Pulmonary artery endothelial cell (primary cell): ENCODE results near the gene LHX3. TPM values are rescaled to one million over a fixed set of nuclear protein-coding genes. Genes with fewer than 3 reads are reported as not detected.
A peak's percentile ranks its signal among the peaks of the same experiment; 100 is the strongest.

ENCODE experiments used
- DNase-seq: peaks from one replicate; pipeline ENCODE4 v3.0.0-alpha.2; 2011; ENCODE audit warnings: low read depth, low spot score
- total RNA-seq: library from RNA; depleted of rRNA; stranded (reverse); fragments of >200 nt; gene quantifications from 2 replicates; pipeline ENCODE4 v1.2.3, GENCODE V29; 2014

Gene LHX3
- total RNA-seq, 1 donor from 2014 or later = not detected

DNA sequence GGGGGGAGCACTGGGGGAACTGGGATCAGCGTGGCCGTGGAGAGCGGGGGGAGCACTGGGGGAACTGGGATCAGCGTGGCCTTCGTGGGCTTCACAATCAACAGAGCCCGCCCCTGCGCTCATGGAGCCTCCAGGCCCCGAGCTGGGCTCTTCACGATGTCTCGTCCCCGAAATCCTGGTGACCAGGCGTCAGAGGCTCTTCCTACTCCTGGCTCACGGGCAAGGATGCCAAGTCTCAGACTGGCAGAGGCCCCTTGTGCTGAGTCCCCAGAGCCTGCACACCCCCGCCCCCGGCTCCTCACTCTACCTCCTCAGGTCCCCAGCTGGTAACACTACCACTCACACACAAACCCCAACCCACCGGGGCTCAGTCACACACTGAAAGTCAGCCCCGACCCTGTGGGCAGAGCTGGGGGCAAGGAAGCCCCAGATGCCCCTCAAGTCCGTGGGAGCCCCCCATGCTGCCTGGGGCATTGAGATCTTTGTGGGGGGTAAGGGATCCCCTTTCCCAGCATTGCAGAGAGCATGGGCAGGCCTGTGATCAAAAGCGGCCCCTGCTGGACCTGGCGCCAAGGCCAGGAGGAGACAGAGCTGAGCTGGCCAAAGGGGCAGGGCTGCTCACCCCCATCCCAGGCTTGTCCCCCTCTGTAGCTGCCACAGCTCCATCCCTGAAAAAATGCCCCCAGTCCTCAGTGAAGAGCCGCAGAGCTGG is 26.7 kb downstream of the LHX3 start:
- no peak for DNase-seq

DNA sequence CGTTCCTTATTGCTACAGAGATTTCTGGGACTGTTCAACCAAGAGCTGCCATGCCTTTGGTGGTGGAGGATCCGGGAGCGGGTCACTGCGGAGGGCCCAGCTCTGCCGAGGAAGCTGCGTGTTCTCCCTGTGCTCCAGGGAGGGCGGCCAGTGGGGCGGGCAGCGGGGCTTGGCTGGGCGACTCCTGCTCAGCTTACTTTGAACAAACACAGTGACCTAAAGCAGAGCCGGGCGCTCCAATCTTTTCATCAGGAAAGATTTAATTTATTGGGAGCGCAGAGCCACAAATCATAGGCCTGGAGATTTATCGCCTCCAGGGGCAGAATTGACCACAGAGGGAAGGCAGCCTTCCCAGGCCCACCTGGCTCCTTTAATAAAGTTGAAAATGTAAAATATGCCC is 27.7 kb downstream of the LHX3 start:
- no peak for DNase-seq

DNA sequence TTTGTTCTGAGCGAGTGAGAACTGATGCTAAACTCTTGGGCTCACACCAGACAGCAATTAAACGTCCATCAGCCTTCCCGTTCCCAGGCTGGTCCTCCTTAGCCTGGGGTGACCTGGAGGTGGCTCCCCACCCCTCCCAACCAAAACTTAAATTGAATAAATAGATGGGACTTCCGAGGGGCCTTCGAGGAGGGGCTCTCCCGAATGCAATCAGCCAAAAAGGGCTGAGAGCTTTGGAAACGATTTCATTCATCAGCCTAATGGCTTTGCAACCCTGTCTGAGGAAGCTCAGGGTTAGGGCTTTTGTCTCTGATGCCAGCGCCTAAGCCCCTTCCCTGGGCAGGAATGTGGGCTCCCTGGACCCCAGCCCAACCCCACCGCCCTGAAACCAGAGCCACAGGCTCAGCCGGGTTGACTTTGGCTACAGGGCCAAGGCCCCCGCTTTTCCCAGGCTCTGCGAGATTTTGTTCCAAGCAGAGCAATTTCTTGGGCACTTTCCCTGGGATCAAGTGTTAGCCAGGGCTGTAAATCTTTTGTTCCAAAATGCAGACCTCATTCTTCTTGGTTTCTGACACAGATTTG is 29.2 kb downstream of the LHX3 start:
- no peak for DNase-seq

DNA sequence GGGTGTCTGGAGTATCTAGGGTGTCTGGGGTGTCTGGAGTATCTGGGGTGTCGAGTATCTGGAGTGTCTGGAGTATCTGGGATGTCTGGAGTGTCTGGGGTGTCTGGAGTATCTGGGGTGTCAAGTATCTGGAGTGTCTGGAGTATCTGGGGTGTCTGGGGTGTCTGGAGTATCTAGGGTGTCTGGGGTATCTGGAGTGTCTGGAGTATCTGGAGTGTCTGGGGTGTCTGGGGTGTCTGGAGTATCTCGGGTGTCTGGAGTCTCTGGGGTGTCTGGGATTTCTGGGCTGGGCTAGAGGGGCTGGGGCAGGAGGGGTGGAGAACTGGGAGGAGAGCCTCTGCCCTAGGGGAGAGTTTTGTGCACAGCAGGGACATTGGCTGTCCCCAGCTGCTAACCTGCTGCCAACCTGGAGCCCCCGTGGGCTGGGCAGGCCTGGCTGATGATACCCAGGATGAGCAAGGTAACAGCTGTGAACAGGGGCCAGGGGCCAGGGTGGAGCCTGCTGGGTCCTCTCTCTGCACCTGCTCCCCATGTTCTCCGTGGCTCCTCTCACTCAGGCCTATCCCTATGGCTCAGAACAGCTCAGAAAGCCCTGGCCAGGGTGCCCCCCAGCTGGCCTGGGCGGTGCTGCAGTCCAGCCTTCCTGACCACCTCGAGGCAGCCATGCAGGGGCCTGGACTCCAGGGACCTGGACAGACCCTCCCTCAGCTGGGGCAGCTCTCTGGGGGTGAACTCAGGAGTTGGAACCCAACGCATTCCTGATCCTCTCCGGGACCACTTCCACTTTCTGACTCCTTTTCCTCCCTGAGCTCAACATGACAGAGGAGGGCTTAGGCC is 29.9 kb downstream of the LHX3 start:
- no peak for DNase-seq

DNA sequence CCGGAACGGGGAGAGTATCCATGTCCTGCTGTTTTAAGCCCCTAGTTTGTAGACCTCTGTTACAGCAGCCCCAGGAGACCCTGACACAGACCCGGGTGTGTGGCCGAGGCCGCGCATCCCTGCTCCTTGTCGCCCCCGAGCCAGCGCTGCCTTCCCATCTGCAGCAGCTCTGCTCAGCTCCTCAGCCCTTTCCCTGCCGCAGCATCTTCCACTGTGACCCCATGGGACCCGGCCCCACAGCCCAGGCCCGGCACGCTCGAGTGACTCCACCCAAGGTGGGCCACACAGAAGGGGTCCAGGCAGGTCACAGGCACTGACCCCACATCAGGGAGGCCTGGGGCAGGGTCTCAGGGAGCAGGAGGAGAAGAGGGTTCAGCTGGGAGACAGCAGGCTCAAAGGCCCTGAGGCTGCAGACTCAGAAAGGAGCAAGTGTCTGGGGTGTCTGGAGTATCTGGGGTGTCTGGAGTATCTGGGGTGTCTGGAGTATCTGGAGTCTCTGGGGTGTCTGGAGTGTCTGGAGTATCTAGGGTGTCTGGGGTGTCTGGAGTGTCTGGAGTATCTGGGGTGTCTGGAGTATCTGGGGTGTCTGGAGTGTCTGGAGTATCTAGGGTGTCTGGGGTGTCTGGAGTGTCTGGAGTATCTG is 31.2 kb downstream of the LHX3 start:
- DNase-seq = no peak

DNA sequence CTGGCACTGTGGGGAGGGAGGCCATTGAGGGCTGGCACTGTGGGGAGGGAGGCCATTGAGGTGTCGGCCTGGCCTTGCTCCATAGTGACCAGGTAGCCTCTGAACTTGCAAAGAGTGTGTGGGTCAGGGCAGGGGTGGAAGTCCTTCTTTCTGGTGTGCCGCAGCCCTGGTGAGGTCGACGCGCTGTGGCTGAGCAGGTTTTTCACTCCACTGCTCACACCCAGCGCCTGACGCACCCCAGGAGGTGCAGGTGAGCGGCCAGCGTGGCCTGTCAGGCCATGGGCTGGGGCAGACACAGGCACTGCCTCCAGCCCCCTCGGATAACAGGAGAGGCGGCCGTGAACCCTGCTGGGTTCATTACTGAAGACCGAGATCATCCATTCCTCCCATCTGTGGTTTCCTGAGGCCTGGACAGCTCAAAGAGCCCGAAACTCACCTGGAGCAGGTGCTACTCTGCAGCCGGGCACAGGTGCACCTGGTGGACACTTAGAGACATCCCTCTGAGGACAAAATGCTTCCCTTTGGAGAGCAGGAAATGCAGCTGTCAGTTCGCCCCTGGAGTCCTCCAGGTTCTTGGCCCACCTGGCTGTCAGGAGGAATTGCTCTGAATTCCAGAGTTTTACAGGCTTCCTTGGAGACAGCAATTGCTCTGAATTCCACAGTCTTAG is 32.4 kb downstream of the LHX3 start:
- DNase-seq = no peak

DNA sequence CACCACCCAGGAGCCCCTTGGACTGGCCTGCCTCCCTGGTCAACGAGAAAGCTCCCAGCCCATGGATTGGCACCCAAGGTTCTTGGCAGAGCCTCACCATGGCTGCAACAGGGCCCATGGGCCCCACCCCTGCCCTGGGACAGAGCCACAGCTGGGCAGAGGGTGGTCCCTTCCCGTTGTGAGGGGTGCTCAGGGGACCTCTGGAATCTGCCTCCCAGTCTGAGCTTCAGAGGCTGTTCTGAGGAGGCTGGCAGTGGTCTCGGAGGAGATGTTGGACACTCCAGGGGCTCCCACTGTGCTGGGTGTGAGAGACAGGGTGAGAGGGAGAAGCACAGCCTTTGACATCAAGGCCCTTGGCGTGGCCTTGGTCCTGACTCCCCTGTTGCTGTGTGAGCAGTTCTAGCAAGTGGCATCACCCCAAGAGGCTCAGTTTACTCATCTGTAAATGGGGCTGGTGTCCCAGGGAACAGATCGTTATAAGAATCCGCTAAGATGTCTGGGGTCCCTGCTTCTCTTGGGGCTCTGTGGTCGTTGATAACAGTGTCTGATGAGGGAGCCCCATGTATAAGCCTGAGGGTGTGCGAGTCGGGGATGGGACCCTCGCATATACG is 33.0 kb downstream of the LHX3 start:
- no peak for DNase-seq

DNA sequence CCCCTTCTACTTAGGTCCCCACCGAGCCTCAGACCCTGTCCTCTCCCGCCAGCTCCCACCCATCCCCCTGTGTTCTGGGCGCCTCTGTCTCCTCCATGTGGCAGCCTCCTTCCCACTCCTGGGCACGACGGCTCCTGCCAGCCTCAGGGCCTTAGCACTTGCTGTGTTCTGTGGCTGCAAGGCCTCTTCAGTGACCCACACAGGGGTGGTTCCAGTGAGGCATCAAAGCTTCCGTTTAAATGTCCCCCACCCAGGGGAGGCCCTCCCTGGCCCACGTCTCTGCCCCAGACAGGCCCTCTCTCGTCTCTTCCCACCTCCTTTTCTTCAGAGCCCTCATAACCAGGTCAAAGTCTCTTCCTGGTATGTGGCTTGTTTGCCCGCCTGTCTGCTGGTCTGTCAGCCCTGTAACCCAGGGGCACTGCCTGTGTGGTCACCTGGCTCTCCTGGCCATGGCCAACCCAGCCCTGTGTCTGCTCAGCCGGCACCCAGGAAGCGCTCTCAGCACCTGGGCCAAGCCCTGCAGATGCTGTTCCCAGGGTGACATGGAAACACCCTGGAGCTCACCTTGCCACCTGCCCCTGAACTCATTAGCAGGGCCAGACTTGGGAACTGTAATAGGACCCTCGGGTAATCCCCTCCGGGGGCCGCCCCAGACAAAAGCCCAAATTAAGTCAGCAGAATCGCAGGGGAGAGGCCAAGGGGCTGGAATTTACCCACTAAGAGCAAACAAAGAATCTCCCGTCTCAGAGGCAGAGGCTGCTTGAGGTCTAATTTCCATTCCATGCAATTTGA is 33.7 kb downstream of the LHX3 start:
- DNase-seq = no peak

DNA sequence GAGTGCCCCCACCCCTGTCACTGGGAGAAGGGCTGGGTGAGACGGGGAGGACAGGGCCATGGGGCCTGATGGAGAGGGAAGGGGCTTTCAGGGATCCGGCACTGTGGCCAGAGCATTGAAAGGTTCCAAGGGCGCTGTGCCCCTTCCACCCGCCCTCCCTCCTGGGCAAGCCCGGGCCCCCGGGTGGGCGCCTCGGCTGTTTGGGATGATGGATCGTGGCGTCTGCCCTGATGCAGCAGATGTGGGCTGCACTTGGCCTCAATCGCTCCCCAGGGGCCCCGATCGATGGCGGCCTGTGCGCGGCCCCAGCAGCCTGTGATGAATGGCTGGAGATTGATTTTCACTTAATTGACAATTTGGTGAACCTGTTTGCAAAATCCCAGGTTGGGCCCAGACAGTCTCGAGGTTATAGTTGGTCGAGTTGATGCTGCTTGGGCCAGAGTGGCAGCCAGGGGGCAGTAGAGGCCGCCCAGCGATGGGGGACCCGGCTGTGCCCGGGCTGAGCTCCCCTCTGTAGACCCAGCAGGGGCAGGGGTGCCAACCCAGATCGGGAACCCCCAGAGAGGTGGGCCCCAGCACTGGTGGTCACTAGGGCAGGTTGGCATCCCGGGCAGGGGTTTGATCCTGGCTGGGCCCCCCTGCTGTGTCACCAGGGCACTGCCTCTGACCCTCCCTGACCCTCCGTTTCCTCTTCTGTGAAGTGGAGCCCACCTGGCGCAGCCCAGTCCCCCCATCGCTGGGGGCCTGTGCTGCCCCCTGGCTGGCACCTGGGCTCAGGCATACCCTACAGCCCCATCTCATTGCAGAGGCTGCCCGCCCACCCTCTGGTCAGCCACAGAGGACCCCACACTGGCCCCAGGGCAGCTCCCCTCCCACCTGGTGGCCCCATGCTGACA is 34.7 kb downstream of the LHX3 start:
- no peak for DNase-seq

DNA sequence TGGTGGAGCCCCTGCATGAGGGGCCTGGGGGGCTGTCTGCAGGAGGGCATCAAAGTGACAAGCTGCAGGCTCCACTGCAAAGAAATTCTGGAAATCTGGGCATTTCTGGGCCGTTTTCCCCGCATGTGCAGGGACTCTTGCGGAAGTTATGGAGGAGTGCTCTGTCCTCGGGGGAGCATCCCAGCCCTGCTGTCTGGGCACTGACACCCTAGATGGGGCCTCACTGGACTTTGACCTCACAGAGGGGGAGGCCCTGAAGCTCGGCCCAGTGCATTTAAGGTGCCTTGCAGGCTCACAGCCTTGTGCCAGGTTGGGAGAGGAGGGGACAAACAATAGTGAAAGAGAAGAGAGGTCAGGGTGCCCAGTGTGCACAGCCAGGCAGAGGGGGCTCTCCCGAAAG is 35.4 kb downstream of the LHX3 start:
- DNase-seq = no peak

DNA sequence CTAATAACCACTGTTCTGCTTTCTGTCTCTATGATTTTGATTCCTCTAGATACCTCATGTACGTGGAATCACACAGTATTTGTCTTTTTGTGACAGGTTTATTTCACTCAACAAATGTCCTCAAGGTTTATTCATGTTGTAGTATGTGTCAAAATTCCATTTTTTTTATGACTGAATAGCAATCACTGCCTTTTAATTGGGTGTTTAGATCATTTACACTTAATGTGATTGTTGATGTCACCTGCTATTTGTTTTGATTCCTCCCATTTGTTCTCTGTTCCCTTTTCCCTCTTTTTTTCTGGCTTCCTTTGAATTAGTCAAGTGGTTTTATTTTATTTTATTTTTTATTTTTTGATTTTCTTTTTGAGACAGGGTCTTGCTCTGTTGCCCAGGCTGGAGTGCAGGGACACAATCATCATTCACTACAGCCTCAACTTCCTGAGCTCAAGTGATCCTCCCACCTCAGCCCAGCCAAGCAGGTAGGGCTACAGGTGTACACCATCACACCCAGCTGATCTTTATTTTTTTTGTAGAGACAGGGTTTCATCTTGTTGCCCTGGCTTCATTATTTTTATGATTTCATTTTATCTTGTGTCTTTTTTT is 41.6 kb downstream of the LHX3 start:
- DNase-seq = no peak

DNA sequence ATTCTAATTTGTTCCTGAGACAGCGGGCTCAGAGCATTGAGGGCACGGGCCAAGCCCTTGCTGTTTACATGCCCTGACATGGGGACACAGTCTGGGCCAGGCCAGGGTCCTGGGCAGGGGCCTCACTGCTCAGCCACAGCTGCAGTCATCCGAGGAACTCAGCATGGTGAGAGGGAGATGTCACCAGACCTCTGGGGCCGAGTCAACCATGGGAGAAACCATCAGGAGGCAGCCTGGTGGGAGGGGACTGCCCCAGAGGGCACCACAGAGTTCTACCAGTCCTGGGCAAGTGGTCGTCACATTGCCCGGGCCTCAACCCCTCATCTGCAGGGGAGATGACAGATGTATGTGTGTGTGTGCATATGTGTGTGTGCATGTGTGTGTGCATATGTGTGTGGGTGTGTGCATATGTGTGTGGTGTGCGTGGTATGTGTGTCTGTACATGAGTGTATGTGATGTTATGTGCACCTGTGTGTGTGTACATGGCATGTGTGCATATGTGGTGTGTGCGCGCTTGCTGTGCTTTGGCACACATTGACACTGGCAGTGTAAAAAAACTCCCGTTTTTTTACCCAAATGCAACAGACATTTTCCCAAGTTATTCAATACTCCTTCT is 43.8 kb downstream of the LHX3 start:
- no peak for DNase-seq

DNA sequence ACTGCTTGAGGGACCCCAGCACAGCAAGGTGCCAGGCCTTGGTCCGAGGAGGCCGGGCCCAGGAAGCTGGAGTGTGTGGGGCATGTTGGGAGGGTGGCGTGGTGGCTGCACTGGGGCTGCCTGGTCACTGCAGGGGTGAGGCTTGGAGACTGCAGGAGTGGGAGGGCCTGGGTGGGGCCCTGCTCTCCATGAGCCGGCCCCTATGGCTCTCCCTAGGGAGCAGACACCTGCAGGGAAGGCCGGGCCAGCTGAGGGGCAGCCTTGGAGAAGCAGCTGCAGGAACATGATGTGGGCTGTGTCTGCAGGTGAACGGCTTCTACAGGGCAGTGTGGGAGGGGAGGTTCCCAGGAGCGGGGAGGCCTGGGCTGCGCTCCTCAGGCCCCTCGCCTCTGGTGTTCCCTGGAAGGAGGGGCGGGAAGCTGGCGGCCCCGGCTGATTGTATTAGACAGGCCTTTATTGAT is 44.5 kb downstream of the LHX3 start:
- no peak for DNase-seq

DNA sequence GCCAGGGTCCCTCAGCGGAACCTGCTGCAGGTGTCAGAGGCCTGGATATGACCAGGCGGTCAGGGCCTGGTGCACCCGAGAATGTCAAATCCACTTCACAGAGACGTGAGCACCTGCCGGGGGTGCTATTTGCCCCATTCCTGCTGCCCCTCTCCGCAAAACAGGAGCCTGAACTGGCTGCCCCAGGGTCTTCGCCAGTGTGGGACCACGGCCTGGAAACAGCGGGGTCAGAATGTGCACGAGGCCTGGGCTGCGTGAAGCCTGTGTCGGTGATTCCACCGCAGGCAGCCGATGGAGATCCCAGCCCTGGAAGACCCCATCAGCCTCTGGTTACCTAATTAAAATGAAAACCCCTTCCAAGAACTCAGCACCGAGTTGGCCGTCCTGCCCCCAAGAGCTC is 45.1 kb downstream of the LHX3 start:
- no peak for DNase-seq

DNA sequence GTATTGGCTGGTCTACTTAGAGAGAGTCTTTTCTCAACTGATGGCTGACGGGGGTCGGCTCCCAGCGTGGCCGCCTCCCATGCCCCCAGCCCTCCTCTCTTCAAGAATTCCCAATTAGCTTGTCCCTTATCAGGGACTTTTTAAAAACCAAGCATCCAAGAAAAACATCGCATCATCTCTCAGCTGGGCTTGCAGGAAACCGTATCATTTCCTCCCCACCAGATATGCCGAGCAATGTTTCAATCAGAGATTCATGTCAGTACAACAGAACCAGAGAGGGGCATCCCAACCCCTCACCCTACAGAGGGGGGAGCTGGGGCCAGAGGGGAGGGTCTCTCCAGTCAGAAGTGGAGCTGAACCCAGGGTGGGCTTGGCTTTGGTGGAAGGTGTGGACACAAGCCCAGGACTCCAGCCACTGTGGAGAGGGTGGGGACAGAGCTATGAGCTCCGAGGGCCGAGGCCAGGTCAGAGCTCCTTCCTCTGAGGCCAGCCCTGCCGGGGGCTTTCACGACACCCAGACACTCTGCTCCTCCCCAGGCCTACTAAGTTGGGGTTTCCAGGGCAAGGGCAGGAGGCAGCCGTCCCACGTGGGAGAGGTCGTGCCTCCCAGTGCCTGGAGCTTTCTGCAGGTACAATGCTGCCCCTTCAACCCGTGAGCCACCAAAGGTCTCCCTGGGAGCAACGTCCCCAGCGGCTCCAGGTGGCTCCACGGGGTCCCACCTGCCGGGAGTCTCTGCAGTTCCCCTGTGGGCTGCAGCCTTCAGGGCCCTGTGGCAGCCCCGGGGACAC is 47.3 kb downstream of the LHX3 start:
- peak; percentile 30 for DNase-seq

DNA sequence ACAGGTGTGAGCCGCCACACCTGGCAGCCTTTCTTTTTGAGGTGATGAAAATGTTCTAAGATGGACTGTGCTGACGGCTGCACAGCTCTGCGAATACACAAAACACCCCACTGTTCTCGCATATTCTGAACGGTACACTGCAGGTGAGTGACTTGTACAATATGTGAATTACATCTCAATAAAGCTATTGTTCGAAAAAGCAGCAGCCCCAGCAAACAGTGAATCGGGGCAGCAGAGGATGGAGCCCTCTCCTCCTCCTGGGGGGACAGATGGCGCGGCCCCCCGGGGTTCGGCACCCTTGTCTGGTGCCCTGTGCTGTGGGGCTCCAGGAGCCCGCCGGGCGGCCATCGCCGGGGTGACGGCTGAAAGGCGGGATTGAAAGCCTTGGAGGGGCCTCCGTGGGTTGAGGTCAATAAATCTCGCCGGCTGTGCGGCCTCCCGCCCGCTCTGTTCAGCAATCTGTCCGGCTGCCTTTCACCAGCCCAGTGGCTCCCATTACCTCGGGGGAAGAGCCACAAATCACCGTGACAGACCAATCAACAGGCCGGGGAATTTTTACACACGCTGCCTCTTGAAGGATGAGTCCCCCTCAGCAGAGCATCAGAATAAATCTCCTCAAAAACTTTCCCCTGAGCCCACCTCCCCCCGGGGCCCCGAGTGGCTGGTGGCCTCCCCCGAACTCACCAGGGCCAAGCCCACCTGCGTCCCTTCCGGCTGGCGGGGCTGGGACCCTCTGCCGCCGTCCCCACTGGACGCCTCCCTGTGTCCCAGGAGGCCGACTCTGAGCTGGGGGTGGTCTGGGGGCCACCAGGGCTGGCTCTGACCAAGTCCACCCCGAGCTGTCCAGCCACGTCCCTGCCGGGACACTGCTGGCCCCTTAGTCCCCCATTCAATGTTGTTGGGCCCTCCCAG is 48.5 kb downstream of the LHX3 start:
- DNase-seq = no peak
